Tibial artery (tissue), 4 donors: ENCODE measurements around the gene KRTCAP2.

Source experiments
- DNase-seq, 2 donors: peaks; one replicate each; pipeline ENCODE4 v3.0.0-alpha.2; 2019
- H3K27ac ChIP-seq, 2 donors: fragments of 200-600 bp; sonication (generic) in 1 of 2; 1 replicate in 1 of 2; 2 replicates in 1 of 2; pipeline ENCODE4 v1.5.1; 2018 to 2019; ENCODE audit warnings: mild to moderate bottlenecking in 1 of 2
- H3K27me3 ChIP-seq, 2 donors: fragments of 200-600 bp; sonication (generic) in 1 of 2; one replicate each; pipeline versions ENCODE4 v1.5.1 to v1.6.0; 2016 to 2019
- H3K36me3 ChIP-seq, 3 donors: fragments of 200-600 bp; sonication (generic) in 2 of 3; one replicate each; pipeline ENCODE4 v1.5.1; 2016 to 2019; ENCODE audit warnings: mild to moderate bottlenecking in 2 of 3
- H3K4me1 ChIP-seq, 4 donors: fragments of 200-600 bp; sonication (generic) in 2 of 4; 1 replicate in 3 of 4; 2 replicates in 1 of 4; pipeline ENCODE4 v1.5.1; 2016 to 2019
- H3K4me3 ChIP-seq, 2 donors: fragments of 200-600 bp; sonication (generic) in 1 of 2; 1 replicate in 1 of 2; 2 replicates in 1 of 2; pipeline ENCODE4 v1.5.1; 2018 to 2019; ENCODE audit warnings: mild to moderate bottlenecking in 2 of 2
- H3K9me3 ChIP-seq, 3 donors: fragments of 200-600 bp; sonication (generic) in 1 of 3; one replicate each; pipeline ENCODE4 v1.5.1; 2016 to 2019
- intact Hi-C: fragments of 100-400 bp; cut with DNase I; formaldehyde crosslinking; loops from one replicate; pipeline ENCODE4 v1.15.0; 2023; ENCODE audit warnings: low total_unique reads
- TF ChIP-seq, protein P1 (sequence below), 2 experiments: fragments of 200-600 bp in 1 of 2; fragments of 450-650 bp in 1 of 2; IDR thresholded peaks; one replicate each; pipeline ENCODE4 v1.5.1; 2017 to 2019; ENCODE audit warnings: antibody characterized with exemption in 2 of 2, mild to moderate bottlenecking in 1 of 2, moderate library complexity in 1 of 2

KRTCAP2 gene

DNA sequence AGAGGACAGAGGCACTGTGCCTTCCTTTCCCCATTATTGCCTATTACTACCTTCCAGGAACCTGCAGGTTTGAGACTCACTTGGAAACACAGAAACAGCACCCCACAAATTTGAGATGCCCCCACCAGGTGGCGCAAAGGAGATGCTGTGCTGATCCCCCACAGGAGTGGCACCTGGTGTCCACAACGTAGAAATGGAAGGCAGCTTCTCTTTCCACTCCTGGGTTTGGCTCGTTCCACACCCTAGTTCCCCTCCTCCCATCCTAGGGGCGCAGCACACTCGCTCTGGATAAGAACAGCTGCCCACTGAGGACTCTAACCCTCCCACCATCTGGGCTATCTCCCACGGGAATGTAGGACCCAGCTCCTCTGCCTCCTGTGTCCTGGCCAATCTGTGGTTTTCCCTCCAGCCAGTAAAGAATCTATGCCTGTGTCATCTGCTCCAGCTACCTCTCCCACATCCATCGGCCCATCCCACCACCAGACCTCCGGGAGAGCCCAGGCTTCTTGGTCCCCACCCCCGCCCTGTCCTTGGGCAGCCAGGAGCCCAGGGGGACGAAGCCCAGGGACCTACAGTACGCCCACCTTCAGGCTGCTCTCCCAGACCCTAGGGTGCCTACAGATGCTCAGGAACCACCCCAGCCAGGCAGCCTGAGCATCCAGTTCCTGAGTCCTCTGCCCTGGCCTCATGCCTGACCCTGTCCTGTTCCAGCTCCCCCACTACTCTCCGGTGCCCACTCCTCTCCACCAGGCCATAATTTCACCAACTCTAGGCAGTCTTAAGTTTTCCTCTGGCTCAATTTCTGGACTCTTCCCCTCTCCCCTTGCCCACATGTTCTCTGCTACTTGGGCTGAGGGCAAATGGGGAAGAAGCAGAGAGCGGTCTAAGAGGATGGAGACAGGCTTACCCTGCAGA lies 34.0 kb upstream of the KRTCAP2 start:
- Histone ChIP-seq H3K36me3 (peaks cover 0 to 12% (median 8%) of the 10 kb centered on the region in 3 donors), H3K4me1 (peaks cover 0 to 52% (median 36%) of the 10 kb centered on the region in 4 donors), H3K27ac (peak overlapping the region; percentile 98 to 99), H3K4me3 (peak overlapping the region; percentile 64 to 72), H3K27me3 (no peaks in the 10 kb centered on the region), H3K9me3 (no peaks in the 10 kb centered on the region)
- TF ChIP-seq, protein P1, sequence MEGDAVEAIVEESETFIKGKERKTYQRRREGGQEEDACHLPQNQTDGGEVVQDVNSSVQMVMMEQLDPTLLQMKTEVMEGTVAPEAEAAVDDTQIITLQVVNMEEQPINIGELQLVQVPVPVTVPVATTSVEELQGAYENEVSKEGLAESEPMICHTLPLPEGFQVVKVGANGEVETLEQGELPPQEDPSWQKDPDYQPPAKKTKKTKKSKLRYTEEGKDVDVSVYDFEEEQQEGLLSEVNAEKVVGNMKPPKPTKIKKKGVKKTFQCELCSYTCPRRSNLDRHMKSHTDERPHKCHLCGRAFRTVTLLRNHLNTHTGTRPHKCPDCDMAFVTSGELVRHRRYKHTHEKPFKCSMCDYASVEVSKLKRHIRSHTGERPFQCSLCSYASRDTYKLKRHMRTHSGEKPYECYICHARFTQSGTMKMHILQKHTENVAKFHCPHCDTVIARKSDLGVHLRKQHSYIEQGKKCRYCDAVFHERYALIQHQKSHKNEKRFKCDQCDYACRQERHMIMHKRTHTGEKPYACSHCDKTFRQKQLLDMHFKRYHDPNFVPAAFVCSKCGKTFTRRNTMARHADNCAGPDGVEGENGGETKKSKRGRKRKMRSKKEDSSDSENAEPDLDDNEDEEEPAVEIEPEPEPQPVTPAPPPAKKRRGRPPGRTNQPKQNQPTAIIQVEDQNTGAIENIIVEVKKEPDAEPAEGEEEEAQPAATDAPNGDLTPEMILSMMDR (IDR thresholded peaks at IDR 0.05): peak; percentile 82 to 90
- intact Hi-C loops: loop anchor here (5.0 kb wide), 1 partner anchor 35 kb away; a partner anchor contains a TSS
- DNase-seq: peak; percentile 89 to 90

DNA sequence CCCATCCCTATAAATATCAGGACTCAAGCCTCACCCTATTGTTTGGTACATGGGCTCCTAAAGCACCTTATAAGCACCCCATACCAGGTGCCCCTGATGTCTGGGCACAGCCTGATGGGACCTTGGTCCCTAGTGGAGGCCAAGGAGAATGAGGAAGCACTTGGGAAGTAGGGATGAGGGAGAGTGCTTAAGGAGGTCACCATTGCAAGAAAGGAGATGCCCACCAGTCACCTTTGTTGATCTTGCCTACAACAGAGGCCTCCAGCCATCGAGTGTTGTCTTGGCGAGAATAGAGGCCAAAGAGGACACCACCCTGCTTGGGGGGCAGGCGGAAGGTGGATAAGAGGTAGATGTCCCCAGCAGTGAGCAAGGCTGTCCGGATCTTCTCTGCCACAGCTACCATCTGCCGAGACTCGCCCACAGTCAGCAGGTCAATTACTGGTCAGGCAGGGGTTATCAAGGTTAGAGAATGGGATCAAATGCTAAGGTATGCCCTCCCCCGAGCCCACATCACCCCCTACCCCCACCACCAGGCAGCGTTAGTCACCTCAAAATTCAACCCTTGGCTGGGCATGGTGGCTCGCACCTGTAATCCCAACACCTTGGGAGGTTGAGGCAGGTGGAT lies 33.0 kb upstream of the KRTCAP2 start:
- Histone ChIP-seq H3K36me3 (peaks cover 0 to 16% (median 13%) of the 10 kb centered on the region in 3 donors), H3K27me3 (no peaks in the 10 kb centered on the region), H3K4me1 (peaks cover 0 to 41% (median 31%) of the 10 kb centered on the region in 4 donors), H3K27ac (peak overlapping the region; percentile 98 to 99), H3K4me3 (no peak overlapping the region), H3K9me3 (no peaks in the 10 kb centered on the region)
- intact Hi-C loops: loop anchor here (5.0 kb wide), 1 partner anchor 36 kb away; a partner anchor contains a TSS
- TF ChIP-seq, protein P1 (IDR thresholded peaks at IDR 0.05): no peak
- no peak for DNase-seq

DNA sequence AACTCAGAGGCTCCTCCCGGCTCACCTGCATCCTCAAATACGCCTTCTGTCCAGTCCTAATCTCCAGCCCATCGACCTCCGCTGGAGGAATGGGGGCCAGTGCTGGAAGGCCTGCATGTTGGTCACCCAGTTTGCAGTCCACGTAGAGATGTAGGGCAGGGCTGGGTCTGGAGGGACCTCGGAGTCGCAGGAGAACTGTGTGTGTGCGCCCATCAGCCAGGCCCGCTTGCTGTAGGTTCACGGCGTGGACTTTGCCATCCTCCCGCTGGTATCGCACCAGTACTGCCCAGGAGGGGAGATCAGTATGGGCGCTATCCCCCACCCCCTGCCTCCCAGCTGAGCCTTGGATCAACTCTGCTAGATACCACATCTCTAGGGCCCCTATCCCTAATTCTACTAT lies 31.9 kb upstream of the KRTCAP2 start:
- Histone ChIP-seq H3K4me1 (peaks cover 0 to 33% (median 30%) of the 10 kb centered on the region in 4 donors), H3K4me3 (no peak overlapping the region), H3K36me3 (peaks cover 0 to 27% (median 23%) of the 10 kb centered on the region in 3 donors), H3K27ac (no peak overlapping the region), H3K27me3 (no peaks in the 10 kb centered on the region), H3K9me3 (no peaks in the 10 kb centered on the region)
- TF ChIP-seq, protein P1 (IDR thresholded peaks at IDR 0.05): no peak
- DNase-seq: no peak
- intact Hi-C loops: loop anchor here (5.0 kb wide), 1 partner anchor 37 kb away; a partner anchor contains a TSS

DNA sequence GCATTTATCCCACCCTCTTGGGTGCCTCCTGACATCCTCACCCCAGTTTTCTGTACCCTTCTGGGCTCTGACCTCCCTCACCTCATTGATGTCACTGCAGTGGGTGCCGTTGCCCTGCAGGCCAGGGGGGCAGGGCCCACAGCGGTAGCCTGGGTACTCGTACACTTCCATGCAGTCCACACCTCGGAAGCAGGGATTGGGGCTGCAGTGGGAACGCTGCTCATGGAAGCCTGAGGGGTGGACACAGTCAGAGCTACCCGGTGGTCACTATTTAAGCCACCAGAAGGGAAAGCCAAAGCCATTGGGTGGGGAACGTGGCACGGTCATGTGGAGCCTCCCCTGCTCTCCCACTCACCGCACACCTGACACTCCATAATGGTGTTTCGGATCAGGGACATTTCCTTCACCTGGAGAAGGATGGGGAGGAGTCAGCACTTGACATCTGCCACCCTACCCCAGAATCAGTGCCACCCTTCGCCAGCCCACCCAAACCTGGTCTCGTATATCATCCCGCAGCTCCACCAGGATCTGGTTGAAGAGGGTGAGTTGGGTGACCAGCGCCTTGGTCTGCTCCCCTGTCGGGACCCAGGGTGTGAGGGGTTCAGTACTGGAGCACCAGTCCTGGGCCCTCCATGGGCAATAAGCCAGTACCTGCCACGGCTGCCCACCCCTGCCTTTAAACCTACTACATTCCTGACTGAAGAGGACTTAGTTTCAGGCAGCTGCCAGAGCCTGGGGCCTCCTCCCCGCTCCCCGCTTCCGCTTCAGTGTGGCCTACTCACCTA lies 29.8 kb upstream of the KRTCAP2 start:
- peaks cover 0 to 35% (median 30%) of the 10 kb centered on the region in 3 donors for H3K36me3 ChIP-seq
- H3K4me3 ChIP-seq: no peak overlapping the region
- intact Hi-C loops: no loop called here
- H3K27me3 ChIP-seq: no peaks in the 10 kb centered on the region
- H3K9me3 ChIP-seq: no peaks in the 10 kb centered on the region
- H3K27ac ChIP-seq: no peak overlapping the region
- H3K4me1 ChIP-seq: peaks cover 0 to 22% (median 20%) of the 10 kb centered on the region in 4 donors
- TF ChIP-seq, protein P1 (IDR thresholded peaks at IDR 0.05): no peak
- no peak for DNase-seq

DNA sequence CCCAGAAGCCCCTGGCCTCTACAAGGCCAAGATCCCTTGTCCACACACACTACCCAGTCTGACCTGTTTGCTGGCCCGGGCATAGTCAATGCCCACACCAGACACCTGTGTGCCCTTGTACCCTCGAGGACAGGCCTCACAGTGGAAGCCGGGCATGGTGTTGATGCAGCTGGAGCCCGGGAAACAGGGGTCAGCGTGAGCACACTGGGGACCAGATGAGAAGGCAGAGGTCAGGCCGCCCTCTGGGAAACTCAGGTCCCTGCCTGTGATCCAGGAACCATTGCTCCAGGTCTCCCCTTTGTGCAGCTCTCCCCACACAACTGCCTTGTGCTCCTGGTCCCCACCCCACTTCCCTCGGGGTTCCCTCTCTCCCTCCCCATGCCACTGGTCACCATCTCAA lies 29.1 kb upstream of the KRTCAP2 start:
- TF ChIP-seq, protein P1 (IDR thresholded peaks at IDR 0.05): no peak
- Histone ChIP-seq H3K4me3 (no peak overlapping the region), H3K27ac (no peak overlapping the region), H3K27me3 (no peaks in the 10 kb centered on the region), H3K9me3 (no peaks in the 10 kb centered on the region), H3K36me3 (peaks cover 0 to 42% (median 37%) of the 10 kb centered on the region in 3 donors), H3K4me1 (peaks cover 0 to 15% (median 13%) of the 10 kb centered on the region in 4 donors)
- intact Hi-C loops: no loop called here
- no peak for DNase-seq
